Duodenal mucosa (tissue), 2 donors: ENCODE results near the gene ZNF823.
A peak's percentile ranks its signal among the peaks of the same experiment; 100 is the strongest.
"Not testable (repeated sequence)": the region's sequence is repeated elsewhere in the genome, so short reads cannot be mapped to it uniquely, and the experiment has no call there.

Experiments used
- H3K27ac ChIP-seq: one replicate; pipeline ENCODE4 v1.7.0; 2013; ENCODE audit warnings: low read depth, low read length
- H3K27me3 ChIP-seq, 2 donors: one replicate each; pipeline ENCODE4 v1.7.0; 2013; ENCODE audit warnings: low read length in 2 of 2, control low read depth in 1 of 2; ENCODE audit not compliant: insufficient read depth in 2 of 2, control insufficient read depth in 1 of 2
- H3K36me3 ChIP-seq, 2 donors: one replicate each; pipeline ENCODE4 v1.7.0; 2013; ENCODE audit warnings: low read length in 2 of 2, control low read depth in 1 of 2; ENCODE audit not compliant: insufficient read depth in 2 of 2, control insufficient read depth in 1 of 2
- H3K4me1 ChIP-seq, 2 donors: one replicate each; pipeline ENCODE4 v1.7.0; 2013; ENCODE audit warnings: low read length in 2 of 2, control low read depth in 1 of 2; ENCODE audit not compliant: insufficient read depth in 2 of 2, control insufficient read depth in 1 of 2
- H3K4me3 ChIP-seq, 2 donors: one replicate each; pipeline ENCODE4 v1.7.0; 2013; ENCODE audit warnings: low read length in 2 of 2, low read depth in 1 of 2
- H3K9ac ChIP-seq, 2 donors: one replicate each; pipeline ENCODE4 v1.7.0; 2013; ENCODE audit warnings: low read length in 2 of 2, low read depth in 1 of 2
- H3K9me3 ChIP-seq, 2 donors: one replicate each; pipeline ENCODE4 v1.7.0; 2013; ENCODE audit warnings: low read length in 2 of 2, control low read depth in 1 of 2; ENCODE audit not compliant: control insufficient read depth in 1 of 2

ZNF823 gene

GRCh38 chr19:11684987-11685675 is 53.6 kb downstream of the ZNF823 start:
- Histone ChIP-seq H3K9ac (no peak overlapping the region), H3K36me3 (peaks cover 0 to 10% of the 10 kb centered on the region in 2 donors), H3K27ac (no peak overlapping the region), H3K9me3 (peaks cover 48 to 49% of the 10 kb centered on the region in 2 donors), H3K27me3 (no peaks in the 10 kb centered on the region), H3K4me3 (no peak overlapping the region), H3K4me1 (no peaks in the 10 kb centered on the region)

DNA sequence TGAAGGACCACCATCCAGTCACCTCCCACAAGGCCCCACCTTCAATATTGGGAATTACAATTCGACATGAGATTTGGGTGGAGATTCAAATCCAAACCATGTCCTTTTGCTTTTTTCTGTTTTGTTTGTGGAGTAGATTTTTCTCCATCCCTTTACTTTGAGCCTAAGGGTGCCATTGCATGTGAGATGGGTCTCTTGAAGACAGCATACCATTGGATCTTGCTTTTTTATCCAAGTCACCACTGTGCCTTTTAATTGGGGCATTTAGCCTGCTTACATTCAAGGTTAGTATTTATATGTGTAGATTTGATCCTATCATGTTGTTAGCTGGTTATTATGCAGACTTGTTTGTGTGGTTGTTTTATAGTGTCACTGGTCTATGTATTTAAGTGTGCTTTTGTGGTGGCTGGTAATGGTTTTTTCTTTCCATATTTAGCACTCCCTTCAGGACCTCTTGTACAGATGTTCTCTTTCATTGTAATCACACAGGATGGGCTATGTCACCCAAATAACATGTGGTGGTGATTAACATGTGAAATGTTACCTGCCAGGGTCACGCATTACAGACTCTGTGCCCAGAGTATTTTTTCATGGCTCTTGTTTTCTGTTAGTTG is 58.0 kb downstream of the ZNF823 start:
- peaks cover 30 to 48% of the 10 kb centered on the region in 2 donors for H3K9me3 ChIP-seq
- no peak overlapping the region for H3K9ac ChIP-seq
- H3K4me1 ChIP-seq, result no peaks in the 10 kb centered on the region
- no peaks in the 10 kb centered on the region for H3K27me3 ChIP-seq
- no peak overlapping the region for H3K27ac ChIP-seq
- H3K36me3 ChIP-seq, result peaks cover 0 to 8% of the 10 kb centered on the region in 2 donors
- no peak overlapping the region for H3K4me3 ChIP-seq

DNA sequence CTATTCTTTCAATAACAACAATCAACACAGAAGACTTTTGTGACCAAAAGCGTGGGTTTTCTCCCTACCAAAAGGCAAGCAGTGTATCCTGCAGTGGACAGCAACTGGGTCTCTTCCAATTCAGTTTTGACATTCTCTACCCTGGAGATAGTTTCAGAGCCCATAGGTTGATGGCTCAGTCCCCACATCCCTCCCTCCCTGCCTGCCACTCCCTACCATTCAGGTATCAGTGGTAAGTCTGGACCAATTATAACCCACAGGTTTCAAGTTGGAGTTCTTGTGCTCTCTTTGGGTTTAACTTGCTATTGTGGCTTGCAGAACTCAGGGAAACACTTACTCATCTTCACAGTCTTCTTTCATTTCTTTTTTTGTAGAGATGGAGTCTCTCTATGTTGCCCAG is 60.2 kb downstream of the ZNF823 start:
- Histone ChIP-seq H3K9me3 (peaks cover 16 to 28% of the 10 kb centered on the region in 2 donors), H3K36me3 (no peaks in the 10 kb centered on the region), H3K4me1 (no peaks in the 10 kb centered on the region), H3K9ac (no peak overlapping the region), H3K27me3 (no peaks in the 10 kb centered on the region), H3K27ac (no peak overlapping the region), H3K4me3 (no peak overlapping the region)

GRCh38 chr19:11676661-11677600 is 61.8 kb downstream of the ZNF823 start:
- not testable (repeated sequence) for H3K36me3 ChIP-seq, H3K27ac ChIP-seq, H3K4me1 ChIP-seq, H3K4me3 ChIP-seq, H3K9ac ChIP-seq, H3K27me3 ChIP-seq
- H3K9me3 ChIP-seq, result peaks cover 14 to 23% of the 10 kb centered on the region in 2 donors

- no peaks in the 10 kb centered on the region for H3K27me3 ChIP-seq
- no peak overlapping the region for H3K4me3 ChIP-seq
- no peak overlapping the region for H3K27ac ChIP-seq
- H3K9ac ChIP-seq, result no peak overlapping the region
- H3K36me3 ChIP-seq, result no peaks in the 10 kb centered on the region
- no peaks in the 10 kb centered on the region for H3K4me1 ChIP-seq
- peaks cover 4 to 12% of the 10 kb centered on the region in 2 donors for H3K9me3 ChIP-seq
Observed at GRCh38 chr19:11675569-11675968, 63.2 kb downstream of the ZNF823 start.

GRCh38 chr19:11674067-11674492 is 64.7 kb downstream of the ZNF823 start:
- H3K27ac ChIP-seq, result no peak overlapping the region

DNA sequence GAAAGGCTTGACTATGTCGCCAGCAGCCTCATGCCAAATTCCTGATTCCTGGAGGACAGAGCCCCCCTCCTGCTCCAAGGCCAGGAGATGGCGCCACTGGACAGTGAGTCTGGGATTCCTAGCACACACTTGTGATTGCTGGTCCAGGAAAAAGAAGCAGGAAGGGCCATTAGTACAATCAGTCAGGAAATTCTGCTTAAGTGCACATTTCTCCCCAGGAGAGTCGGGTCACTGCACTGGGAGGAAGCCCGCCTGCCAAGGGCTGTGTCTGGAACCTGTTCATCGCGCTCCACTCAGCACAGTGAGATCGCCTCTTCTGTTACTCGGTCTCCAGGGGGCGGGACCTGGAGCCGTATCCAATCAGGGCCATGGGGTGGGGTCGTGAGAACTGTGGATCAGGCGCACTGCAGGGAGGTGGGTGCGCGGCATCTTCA is 65.1 kb downstream of the ZNF823 start:
- Histone ChIP-seq H3K27ac (no peak overlapping the region), H3K9me3 (no peaks in the 10 kb centered on the region), H3K9ac (no peak overlapping the region), H3K36me3 (no peaks in the 10 kb centered on the region), H3K4me1 (no peaks in the 10 kb centered on the region), H3K4me3 (peak overlapping the region; percentile 65 to 68), H3K27me3 (no peaks in the 10 kb centered on the region)

More at GRCh38 chr19:11674067-11674492, 64.7 kb downstream of the ZNF823 start:
- Histone ChIP-seq H3K4me1 (no peaks in the 10 kb centered on the region), H3K9me3 (no peaks in the 10 kb centered on the region), H3K9ac (no peak overlapping the region), H3K4me3 (peak overlapping the region; percentile 65 to 68), H3K36me3 (no peaks in the 10 kb centered on the region), H3K27me3 (no peaks in the 10 kb centered on the region)
